Neural progenitor cell (in vitro differentiated cells): Measurements from ENCODE around the gene TAOK1. TPM values are rescaled to one million over a fixed set of nuclear protein-coding genes. Genes with fewer than 3 reads are reported as not detected.

ENCODE experiments used
- DNase-seq: peaks from one replicate; pipeline ENCODE4 v3.0.0-alpha.2; 2016; ENCODE audit warnings: low spot score
- H2AFZ ChIP-seq: fragments of 200-600 bp; sonication (generic); replicated peaks from 2 replicates; pipeline ENCODE4 v1.6.1; 2016; ENCODE audit warnings: antibody characterized with exemption
- H3F3A ChIP-seq: fragments of 200-600 bp; sonication (generic); 2 replicates; pipeline ENCODE4 v1.6.1; 2016; ENCODE audit warnings: antibody characterized with exemption, low read depth
- H3K27ac ChIP-seq: fragments of 200-600 bp; sonication (generic); 2 replicates; pipeline ENCODE4 v1.5.1; 2016; ENCODE audit warnings: mild to moderate bottlenecking
- H3K27me3 ChIP-seq: fragments of 200-600 bp; sonication (generic); 2 replicates; pipeline ENCODE4 v1.6.1; 2016; ENCODE audit warnings: mild to moderate bottlenecking, moderate library complexity
- H3K36me3 ChIP-seq: fragments of 200-600 bp; sonication (generic); 2 replicates; pipeline ENCODE4 v1.5.1; 2016
- H3K4me1 ChIP-seq: fragments of 200-600 bp; sonication (generic); 2 replicates; pipeline ENCODE4 v1.6.1; 2016; ENCODE audit warnings: mixed run types
- H3K4me2 ChIP-seq: fragments of 200-600 bp; sonication (generic); 2 replicates; pipeline ENCODE4 v1.6.1; 2016
- H3K4me3 ChIP-seq: fragments of 200-600 bp; sonication (generic); 2 replicates; pipeline ENCODE4 v1.5.1; 2016
- H3K79me2 ChIP-seq: fragments of 200-600 bp; sonication (generic); 2 replicates; pipeline ENCODE4 v1.6.1; 2016; ENCODE audit warnings: low read depth
- H3K9ac ChIP-seq: fragments of 200-600 bp; sonication (generic); 2 replicates; pipeline ENCODE4 v1.6.1; 2016
- H3K9me3 ChIP-seq: fragments of 200-600 bp; sonication (generic); 2 replicates; pipeline ENCODE4 v1.5.1; 2016; ENCODE audit warnings: low read depth
- H4K20me1 ChIP-seq: fragments of 200-600 bp; sonication (generic); 2 replicates; pipeline ENCODE4 v1.6.1; 2016; ENCODE audit warnings: low read depth
- H3K27ac Mint-ChIP-seq: 3 replicates; pipeline ENCODE4 v1.8.0; 2021; ENCODE audit warnings: mixed read lengths
- H3K27me3 Mint-ChIP-seq: 2 replicates; pipeline ENCODE4 v1.8.0; 2022; ENCODE audit warnings: low read depth, mild to moderate bottlenecking, inconsistent platforms, moderate library complexity, mixed read lengths; ENCODE audit not compliant: insufficient read depth
- H3K36me3 Mint-ChIP-seq: 3 replicates; pipeline ENCODE4 v1.8.0; 2021; ENCODE audit warnings: mixed read lengths
- H3K4me1 Mint-ChIP-seq: 3 replicates; pipeline ENCODE4 v1.8.0; 2021; ENCODE audit warnings: mixed read lengths
- H3K4me3 Mint-ChIP-seq: 3 replicates; pipeline ENCODE4 v1.8.0; 2021; ENCODE audit warnings: mild to moderate bottlenecking, moderate library complexity, mixed read lengths
- H3K9me3 Mint-ChIP-seq: 3 replicates; pipeline ENCODE4 v1.8.0; 2020; ENCODE audit warnings: mixed read lengths
- CTCF ChIP-seq: fragments of 200-600 bp; sonication (generic); IDR thresholded peaks from 2 replicates; pipeline ENCODE4 v1.5.1; 2017; ENCODE audit warnings: antibody characterized with exemption, mild to moderate bottlenecking
- EZH2 ChIP-seq: fragments of 200-600 bp; sonication (generic); IDR thresholded peaks from 2 replicates; pipeline ENCODE4 v1.6.1; 2017; ENCODE audit warnings: antibody characterized with exemption, mild to moderate bottlenecking, moderate library complexity
- EZH2phosphoT487 ChIP-seq: fragments of 200-600 bp; sonication (generic); IDR thresholded peaks from 2 replicates; pipeline ENCODE4 v1.6.1; 2017; ENCODE audit warnings: antibody characterized with exemption
- total RNA-seq: library from RNA; depleted of rRNA; stranded (reverse); fragments of >200 nt; gene quantifications from 2 replicates; pipeline ENCODE4 v1.2.3, GENCODE V29; 2015; ENCODE audit warnings: low replicate concordance

Gene TAOK1
- total RNA-seq = 83.9 and 125 TPM in 2 replicates

GRCh38 chr17:29389982-29390850 lies at the start of gene TAOK1:
TSS of gene TAOK1 (plus strand) at chr17:29390363. CDS start at chr17:29451549, 61,186 bp downstream.
- H3K4me3 Mint-ChIP-seq = peak within 1 kb of the TSS; percentile 99
- H3K27me3 Mint-ChIP-seq = peaks cover 10% of the 10 kb centered on the region
- Histone ChIP-seq H3K4me1 (peaks cover 29% of the 10 kb centered on the region), H4K20me1 (peaks cover 43% of the 10 kb centered on the region), H3K4me3 (peak within 1 kb of the TSS; percentile 99), H3K36me3 (no peaks in the 10 kb centered on the region), H3F3A (peaks cover 16% of the 10 kb centered on the region), H3K27ac (peak within 1 kb of the TSS; percentile 98), H3K9me3 (no peaks in the 10 kb centered on the region), H3K79me2 (peaks cover 50% of the 10 kb centered on the region), H3K4me2 (peak within 1 kb of the TSS; percentile 79), H2AFZ (peak within 1 kb of the TSS; percentile 82), H3K9ac (peak within 1 kb of the TSS; percentile 99), H3K27me3 (no peaks in the 10 kb centered on the region)
- peaks cover 47% of the 10 kb centered on the region for H3K4me1 Mint-ChIP-seq
- H3K36me3 Mint-ChIP-seq = peaks cover 7% of the 10 kb centered on the region
- TF ChIP-seq EZH2phosphoT487 (no peak), EZH2 (no peak), CTCF (no peak)
- peak within 1 kb of the TSS; percentile 97 for H3K27ac Mint-ChIP-seq
- no peaks in the 10 kb centered on the region for H3K9me3 Mint-ChIP-seq
- peak; percentile 100 for DNase-seq

DNA sequence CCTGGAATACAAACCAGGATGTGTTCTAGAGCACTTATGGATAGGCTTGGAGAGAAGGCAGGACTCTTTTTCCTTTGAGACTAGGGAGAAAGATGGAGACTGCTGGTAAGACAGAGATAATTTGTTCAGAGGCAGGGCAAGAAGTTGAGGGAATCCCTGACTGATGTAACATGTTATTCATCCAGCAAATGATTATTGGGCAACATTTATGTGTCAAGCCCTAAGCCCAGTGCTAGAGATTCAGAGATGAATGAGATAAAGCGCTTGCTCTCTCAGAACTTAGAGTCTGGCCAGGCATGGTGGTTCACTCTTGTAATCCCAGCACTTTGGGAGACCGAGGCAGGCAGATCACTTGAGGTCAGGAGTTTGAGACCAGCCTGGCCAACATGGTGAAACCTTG lies 48.4 kb upstream of the TAOK1 start:
- Histone ChIP-seq H3K4me2 (no peak overlapping the region), H3K9ac (no peak overlapping the region), H3K9me3 (no peaks in the 10 kb centered on the region), H3K27ac (no peak overlapping the region), H3K27me3 (no peaks in the 10 kb centered on the region), H3K4me1 (no peaks in the 10 kb centered on the region), H3K4me3 (no peak overlapping the region), H3F3A (no peaks in the 10 kb centered on the region), H2AFZ (no peak overlapping the region), H4K20me1 (no peaks in the 10 kb centered on the region), H3K79me2 (no peaks in the 10 kb centered on the region), H3K36me3 (no peaks in the 10 kb centered on the region)
- H3K4me1 Mint-ChIP-seq = no peaks in the 10 kb centered on the region
- no peak overlapping the region for H3K27ac Mint-ChIP-seq
- no peak for DNase-seq
- no peaks in the 10 kb centered on the region for H3K9me3 Mint-ChIP-seq
- H3K36me3 Mint-ChIP-seq = no peaks in the 10 kb centered on the region
- TF ChIP-seq EZH2 (no peak), EZH2phosphoT487 (no peak), CTCF (no peak)
- no peak overlapping the region for H3K4me3 Mint-ChIP-seq
- peaks cover 6% of the 10 kb centered on the region for H3K27me3 Mint-ChIP-seq

DNA sequence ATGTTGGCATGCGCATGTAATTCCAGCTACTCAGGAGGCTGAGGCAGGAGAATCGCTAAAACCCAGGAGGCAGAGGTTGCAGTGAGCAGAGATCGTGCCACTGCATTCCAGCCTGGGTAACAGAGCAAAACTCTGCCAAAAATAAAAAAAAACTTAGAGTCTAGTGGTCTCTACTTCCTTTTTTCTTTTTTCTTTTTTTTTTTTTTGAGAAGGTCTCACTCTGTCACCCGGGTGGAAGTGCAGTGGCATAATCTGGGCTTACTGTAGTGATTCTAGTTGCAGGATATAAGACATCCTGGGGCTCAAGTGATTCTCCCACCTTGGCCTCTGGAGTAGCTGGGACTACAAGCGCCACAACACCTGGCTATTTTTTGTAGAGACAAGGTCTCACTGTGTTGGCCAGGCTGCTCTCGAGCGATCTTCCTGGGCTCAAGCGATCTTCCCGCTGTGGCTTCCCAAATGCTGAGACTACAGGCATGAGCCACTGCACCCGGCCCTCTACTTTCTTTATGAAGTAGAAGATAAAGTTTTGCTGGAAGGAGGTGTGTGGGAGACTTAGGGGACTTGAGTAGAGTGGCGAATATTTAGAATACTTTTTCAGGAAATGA lies 47.9 kb upstream of the TAOK1 start:
- Mint-ChIP-seq H3K27me3 (peaks cover 6% of the 10 kb centered on the region), H3K4me1 (no peaks in the 10 kb centered on the region), H3K27ac (no peak overlapping the region), H3K9me3 (no peaks in the 10 kb centered on the region), H3K36me3 (no peaks in the 10 kb centered on the region), H3K4me3 (no peak overlapping the region)
- Histone ChIP-seq H3K9ac (no peak overlapping the region), H3K27me3 (no peaks in the 10 kb centered on the region), H3K79me2 (no peaks in the 10 kb centered on the region), H3F3A (no peaks in the 10 kb centered on the region), H3K4me3 (no peak overlapping the region), H4K20me1 (no peaks in the 10 kb centered on the region), H2AFZ (no peak overlapping the region), H3K9me3 (no peaks in the 10 kb centered on the region), H3K4me1 (no peaks in the 10 kb centered on the region), H3K27ac (no peak overlapping the region), H3K36me3 (no peaks in the 10 kb centered on the region), H3K4me2 (no peak overlapping the region)
- no peak for TF ChIP-seq CTCF
- TF ChIP-seq EZH2phosphoT487 = no peak
- TF ChIP-seq EZH2 = no peak
- no peak for DNase-seq
